NCI-H69 (cell line): Measurements from ENCODE around the gene PKP1.

Experiments used
- DNase-seq: peaks from one replicate; lab custom pipeline; 2025; lab: John Stamatoyannopoulos, UW

Gene PKP1

GRCh38 chr1:201353186-201353940, 70.1 kb downstream of the PKP1 start:
- DNase-seq = no peak

GRCh38 chr1:201354151-201354900, 71.0 kb downstream of the PKP1 start:
- DNase-seq = no peak

- DNase-seq = no peak
These were observed 71.6 kb downstream of the PKP1 start for GRCh38 chr1:201354901-201355295.

- no peak for DNase-seq
These were observed 72.2 kb downstream of the PKP1 start for GRCh38 chr1:201355471-201355870.

- DNase-seq = no peak
These were observed 72.9 kb downstream of the PKP1 start for GRCh38 chr1:201356236-201356635.

- no peak for DNase-seq
These were observed 73.4 kb downstream of the PKP1 start for GRCh38 chr1:201356701-201357100.

GRCh38 chr1:201357211-201357610, 73.9 kb downstream of the PKP1 start:
- no peak for DNase-seq

GRCh38 chr1:201357636-201358348, 74.5 kb downstream of the PKP1 start:
- peak; percentile 16 for DNase-seq

GRCh38 chr1:201358596-201358995, 75.3 kb downstream of the PKP1 start:
- DNase-seq = no peak

GRCh38 chr1:201359031-201359872, 75.9 kb downstream of the PKP1 start:
- no peak for DNase-seq

- no peak for DNase-seq
These were observed 76.5 kb downstream of the PKP1 start for GRCh38 chr1:201359873-201360210.

- no peak for DNase-seq
These were observed 77.2 kb downstream of the PKP1 start for GRCh38 chr1:201360486-201360885.

- no peak for DNase-seq
These were observed 77.8 kb downstream of the PKP1 start for GRCh38 chr1:201360901-201361651.

- peak; percentile 62 for DNase-seq
These were observed 78.6 kb downstream of the PKP1 start for GRCh38 chr1:201361652-201362504.

- DNase-seq = no peak
These were observed 79.6 kb downstream of the PKP1 start for GRCh38 chr1:201362906-201363305.

- no peak for DNase-seq
These were observed 80.2 kb downstream of the PKP1 start for GRCh38 chr1:201363467-201363866.

- no peak for DNase-seq
These were observed 81.5 kb downstream of the PKP1 start for GRCh38 chr1:201364808-201365105.

GRCh38 chr1:201365251-201365650, 81.9 kb downstream of the PKP1 start:
- DNase-seq = no peak

- DNase-seq = no peak
These were observed 83.4 kb downstream of the PKP1 start for GRCh38 chr1:201366696-201367095.

GRCh38 chr1:201369209-201369608, 85.9 kb downstream of the PKP1 start:
- DNase-seq = no peak

- no peak for DNase-seq
These were observed 87.2 kb downstream of the PKP1 start for GRCh38 chr1:201370500-201370899.
